NCI-H1092 treated with DMSO at 0.1 percent for 48 hours (cell line): ENCODE measurements around the gene RNU1-2.
"Not testable (repeated sequence)": the region's sequence is repeated elsewhere in the genome, so short reads cannot be mapped to it uniquely, and the experiment has no call there.

Source experiments
- DNase-seq: peaks from one replicate; lab custom pipeline; 2025; lab: John Stamatoyannopoulos, UW

RNU1-2 gene

DNA sequence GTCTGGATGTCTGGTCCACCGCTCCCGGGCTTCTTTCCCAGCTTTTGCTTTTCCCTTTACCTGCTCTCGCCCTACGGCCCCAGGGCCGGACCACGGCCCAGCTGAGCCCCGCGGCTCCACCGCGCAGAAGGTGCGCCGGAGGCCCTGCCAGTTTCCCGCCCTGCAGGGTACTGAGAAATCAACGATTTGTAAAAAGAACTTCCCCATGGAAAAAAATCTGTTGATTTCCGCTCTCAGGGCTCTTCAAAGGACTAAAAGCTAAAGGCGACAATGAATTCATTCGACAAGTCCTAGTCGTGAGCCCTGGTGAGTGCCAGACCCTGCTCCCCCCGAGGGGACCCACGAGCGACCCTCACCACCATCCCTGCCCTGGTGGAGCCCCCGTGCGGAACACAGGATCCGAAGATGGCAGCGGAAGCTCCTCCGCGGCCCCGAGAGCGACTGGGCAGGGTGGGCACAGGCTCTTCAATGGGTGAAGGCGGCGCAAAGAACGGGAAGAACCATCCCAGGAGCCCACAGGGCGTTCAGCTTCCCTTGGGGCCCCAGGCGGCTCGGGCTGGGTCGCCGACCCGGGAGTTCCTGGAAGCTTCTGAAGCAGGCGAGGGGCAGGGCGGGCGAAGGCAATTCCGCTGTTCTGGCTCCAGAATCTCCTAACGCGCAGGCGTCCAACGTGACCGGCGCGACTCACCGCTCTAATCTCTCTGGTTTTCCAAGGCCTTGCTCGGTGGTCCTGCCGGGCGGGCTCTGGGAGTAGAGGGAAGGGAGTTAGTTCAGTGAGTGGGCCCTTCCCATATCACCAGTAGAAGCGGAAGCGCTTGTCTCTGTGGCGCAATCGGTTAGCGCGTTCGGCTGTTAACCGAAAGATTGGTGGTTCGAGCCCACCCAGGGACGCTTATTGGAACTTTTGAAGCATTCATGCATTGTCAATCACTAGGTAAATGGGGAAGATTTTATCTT, 6.6 kb upstream of the RNU1-2 start:
- no peak for DNase-seq

DNA sequence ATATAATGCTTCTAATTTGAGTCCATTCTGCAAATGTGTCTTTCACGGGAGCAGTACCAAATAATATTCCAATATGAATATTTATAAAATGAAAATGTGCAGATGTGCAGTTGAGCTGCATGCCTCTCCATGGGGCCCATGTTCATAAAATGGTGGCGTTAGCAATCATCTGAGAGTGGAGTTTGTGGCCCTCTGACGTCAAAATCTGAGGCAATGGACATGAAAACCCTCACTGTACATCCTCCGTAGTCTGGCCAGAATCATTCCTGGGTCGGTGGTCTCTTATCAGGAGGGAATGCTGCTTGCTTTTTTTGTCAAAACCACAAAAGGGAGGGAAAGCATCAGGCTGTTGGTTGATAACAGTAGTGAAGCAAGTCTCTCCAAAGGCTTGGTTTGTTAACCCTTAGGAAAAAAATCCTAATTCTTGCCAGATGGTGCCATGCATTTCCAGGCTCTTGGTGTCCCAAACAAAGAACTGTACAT, 5.2 kb upstream of the RNU1-2 start:
- not testable (repeated sequence) for DNase-seq

DNA sequence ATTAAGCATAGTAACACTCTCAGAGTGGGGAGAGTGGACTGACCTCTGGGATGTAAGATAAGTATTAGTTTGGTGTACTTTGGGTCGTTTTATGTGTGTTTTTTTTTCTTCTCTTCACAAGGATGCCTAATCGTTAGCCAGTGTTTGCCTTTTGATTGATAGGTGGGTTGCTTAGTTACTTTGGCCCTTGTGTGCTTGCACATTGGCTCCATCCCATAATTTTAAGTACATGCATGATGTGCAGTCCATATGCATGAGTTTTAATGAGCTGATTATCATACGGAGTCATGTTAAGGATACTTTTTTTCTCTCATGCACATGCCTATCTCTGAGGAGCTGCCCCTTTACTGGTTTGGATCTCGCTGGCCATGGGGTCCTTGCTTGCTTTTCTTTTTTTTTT, 4.7 kb upstream of the RNU1-2 start:
- DNase-seq, result not testable (repeated sequence)

DNA sequence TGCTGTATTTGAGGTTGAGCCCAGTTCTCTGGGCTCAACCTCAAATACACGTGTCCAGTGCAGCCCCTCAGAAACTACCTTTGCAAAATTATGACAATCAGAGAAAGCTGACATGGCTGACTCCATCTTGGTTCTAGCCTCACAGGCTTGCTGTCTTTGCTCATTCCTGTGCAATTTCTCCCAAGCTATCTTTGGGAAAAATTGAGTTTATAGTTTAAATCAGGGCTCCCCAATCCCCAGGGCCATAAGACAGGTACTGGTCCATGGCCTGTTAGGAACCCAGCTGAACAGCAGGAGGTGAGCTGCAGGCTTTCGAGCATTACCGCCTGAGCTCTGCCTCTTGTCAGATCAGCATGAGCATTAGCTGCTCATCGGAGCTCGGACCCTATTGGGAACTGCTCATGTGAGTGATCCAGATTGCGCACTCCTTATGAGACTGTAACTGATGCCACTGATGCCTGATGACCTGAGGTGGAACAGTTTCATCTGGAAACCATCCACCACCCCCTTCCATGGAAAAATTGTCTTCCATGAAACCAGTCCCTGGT, 2.7 kb upstream of the RNU1-2 start:
- not testable (repeated sequence) for DNase-seq

DNA sequence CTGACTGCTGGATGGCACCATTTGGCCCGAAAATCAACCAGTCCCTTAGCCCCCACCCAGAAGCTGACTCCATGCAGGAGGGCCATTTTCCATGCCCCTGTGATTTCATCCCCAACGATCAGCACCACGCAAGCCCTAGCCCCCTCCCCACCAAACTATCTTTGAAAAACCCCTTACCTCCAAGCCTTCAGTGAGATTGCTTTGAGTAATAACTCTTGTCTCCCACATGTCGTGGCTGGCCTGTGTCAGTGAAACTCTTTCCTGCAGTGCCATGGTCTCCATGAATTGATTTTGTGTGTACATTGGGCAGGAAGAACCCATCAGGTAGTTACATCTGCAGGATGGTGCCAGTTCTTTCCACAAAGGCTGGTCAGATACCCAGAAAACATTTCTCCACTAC, 2.0 kb upstream of the RNU1-2 start:
- DNase-seq, result not testable (repeated sequence)

DNA sequence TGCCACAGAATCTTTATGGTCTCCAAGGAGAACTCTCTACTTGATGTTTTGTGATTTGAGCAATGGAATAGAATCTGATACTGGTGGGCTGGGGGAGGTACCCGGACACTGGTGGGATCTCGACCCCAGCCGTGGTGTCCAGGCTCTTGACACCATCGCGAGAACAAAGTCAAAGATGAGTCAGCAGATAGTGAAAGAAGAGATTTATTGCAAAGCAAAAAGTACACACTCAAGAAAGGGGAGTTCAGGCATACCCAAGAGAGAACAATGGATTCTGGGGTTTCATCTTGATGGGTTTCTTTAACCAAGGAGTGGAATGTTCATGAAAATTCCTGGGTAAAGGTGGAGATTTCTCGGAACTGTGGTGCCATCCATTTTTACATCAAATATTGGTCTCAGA, 1.4 kb upstream of the RNU1-2 start:
- not testable (repeated sequence) for DNase-seq

DNA sequence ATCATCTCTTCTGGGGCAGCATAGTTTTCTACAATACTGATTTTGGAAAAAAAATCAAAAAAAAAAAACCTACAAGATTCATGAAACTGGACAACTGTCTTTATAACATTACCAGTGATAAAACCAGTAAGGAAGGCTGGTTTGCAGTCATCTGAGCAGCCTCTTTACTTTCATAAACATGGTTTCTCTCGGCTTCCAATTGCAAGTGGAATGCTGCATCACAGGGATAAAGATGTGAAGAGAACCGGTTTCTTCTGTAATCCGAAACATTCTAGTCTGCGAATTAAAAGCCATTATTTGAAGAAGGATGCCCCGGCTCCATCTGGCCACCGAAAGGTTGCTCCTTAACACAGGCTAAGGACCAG, 565 bp upstream of the RNU1-2 start:
- DNase-seq, result peak; percentile 53

DNA sequence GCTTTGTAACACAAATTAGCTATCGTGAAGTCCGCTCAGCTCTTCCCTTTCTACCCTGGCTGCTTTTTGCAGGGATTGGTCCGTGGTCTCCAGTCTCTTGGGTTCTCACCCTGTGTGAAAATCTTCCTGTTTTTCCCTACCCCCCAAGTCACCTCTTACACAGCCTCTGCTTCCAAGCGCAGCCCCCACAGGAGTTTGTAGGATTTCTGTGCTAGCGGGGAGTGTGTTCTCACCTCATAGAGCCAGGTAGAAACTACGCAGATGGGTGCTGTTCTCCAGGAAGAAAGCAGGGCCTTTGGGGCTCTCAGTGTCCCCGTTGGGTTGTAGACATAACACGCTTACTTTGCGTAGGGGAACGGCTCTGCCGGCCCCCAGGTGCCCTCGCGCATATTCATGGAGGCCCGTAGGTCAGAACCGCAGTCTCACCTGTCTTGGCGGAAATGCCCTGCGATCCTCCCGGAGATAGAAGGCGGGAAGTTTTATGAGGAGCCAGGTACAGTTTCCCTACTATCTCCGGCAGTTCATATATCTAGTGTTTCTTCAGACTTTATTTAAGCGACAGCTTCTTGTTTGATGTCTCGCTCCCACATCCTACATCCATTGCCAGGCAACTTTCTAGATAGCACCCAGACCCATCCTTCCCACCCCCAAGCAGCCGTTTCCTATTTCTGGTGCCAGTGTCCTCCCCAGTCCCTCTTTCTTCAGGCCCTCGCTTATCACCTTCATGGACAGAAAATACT, 706 bp downstream of the RNU1-2 start:
- DNase-seq, result peak; percentile 76

DNA sequence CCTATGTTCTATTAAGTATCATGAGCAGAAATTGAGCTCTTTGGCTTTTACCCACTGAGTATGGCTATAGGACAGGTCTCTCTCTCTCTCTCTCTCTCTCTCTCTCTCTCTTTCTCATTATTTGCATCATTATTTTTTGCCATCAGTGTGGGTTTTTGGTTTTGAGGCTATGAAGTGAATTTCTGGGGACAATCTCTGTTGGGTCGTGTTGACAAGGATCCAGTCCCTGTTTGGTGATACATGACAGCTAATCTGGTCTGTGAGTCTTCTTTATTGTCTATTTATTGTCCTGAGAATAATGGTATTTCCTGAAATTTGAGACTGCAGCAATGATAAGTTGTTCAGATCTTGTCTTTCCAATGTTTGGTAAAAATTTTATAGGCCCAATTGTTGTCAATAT, 1.9 kb downstream of the RNU1-2 start:
- not testable (repeated sequence) for DNase-seq

DNA sequence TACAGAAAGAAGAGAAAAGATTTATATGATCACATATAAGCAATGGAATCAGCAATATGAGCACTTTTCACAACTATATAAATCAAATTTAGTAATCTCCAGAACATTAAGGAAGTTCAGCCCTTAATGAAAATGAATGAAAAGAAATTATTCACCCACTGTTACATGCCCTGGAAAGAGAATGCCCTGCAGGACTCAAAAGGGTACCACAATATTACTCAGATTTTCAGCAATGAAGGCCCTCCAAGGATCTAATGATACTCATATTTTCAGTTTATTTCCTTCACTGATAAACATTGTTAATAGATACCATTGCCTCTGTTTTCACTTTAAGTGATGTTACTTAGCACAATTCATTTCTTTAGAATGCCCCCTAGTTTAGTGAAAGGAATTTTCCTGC, 2.5 kb downstream of the RNU1-2 start:
- not testable (repeated sequence) for DNase-seq

DNA sequence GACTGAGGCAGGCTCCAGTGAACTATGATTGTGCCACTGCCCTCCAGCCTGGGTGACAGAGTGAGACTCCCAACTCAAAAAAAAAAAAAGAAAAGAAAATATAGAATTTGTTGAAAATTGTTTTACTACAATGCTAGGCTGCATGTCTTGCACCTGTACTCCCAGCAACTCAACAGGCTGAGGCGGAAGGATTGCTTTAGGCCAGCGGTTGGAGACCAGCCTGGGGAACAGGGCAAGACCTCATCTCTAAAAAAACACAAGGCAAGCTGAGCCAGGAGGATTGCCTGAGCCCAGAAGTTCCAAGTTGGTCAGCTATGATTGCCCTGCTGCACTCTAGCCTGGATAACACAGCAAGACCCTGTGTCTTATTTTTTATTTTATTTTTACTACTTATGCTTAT, 3.2 kb downstream of the RNU1-2 start:
- not testable (repeated sequence) for DNase-seq

DNA sequence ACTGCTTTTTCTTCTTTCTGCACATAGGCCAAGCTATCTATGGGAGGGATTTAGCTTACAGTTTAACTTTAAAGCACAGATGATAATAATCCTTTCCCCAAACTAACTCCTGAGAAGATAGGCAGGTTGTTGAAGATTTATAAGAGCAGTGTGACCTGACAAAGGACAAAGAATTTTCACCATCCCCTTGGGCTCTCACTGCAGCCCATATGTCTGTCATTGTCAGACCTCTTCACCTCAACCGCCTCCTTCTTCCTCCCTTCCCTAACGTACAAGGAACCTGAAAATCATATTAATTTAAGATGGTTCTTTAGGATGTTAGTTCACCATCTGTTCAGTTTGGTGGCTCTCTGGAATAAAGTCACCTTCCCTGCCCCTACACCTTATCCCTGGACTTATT, 5.0 kb downstream of the RNU1-2 start:
- DNase-seq, result no peak

DNA sequence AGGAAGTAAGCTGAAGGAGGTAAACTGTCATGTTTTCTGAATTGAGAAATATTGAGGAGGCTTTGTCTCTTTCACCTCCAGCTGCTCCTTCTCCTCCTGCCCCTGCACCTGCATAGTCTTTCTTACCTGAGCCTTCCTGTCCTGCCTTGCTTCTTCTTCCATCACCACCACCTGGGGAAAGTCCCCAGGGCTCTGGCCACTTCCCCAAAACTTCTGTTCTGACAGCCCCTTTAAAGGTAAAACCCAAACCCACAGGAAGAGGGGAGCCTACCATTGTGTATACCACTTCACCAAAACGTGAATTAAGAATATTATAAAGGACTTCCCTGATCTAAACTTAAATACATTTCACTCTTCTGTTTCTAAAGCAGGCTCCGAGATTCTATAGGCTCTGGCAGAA, 5.6 kb downstream of the RNU1-2 start:
- not testable (repeated sequence) for DNase-seq

DNA sequence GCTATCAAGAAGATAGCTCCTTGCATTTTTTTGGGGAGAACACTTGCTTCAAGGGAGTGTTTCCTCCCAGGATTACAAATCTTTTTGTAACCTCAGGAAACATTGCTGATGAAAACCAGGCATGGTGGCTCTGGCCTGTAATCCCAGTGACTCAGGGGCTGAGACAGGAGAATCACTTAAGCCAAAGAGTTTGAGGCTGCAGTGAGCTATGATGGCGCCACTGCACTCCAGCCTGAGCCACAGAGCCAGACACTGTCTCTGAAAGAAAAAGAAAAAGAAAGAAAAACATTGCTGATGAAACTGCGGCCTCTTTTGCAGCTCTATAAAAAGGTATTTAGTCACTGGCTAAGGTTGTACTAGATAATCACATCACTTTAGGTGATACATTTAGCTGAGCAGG, 7.3 kb downstream of the RNU1-2 start:
- DNase-seq, result no peak

DNA sequence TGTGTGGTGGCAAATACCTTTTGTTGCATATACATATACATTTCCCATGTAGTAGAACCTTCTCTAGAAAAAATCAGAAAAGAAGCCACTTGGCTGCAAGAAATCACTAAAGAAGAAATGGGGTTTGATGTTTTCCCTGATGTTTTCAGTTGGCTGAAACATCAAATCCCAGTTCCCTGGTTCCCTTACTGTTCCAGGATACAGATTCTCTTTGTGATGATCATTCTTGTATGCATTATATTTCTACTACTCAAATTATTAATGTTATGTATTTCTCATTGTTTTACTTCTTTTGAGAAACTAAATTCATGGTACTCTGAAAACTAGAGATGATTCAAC, 7.6 kb downstream of the RNU1-2 start:
- peak; percentile 51 for DNase-seq

DNA sequence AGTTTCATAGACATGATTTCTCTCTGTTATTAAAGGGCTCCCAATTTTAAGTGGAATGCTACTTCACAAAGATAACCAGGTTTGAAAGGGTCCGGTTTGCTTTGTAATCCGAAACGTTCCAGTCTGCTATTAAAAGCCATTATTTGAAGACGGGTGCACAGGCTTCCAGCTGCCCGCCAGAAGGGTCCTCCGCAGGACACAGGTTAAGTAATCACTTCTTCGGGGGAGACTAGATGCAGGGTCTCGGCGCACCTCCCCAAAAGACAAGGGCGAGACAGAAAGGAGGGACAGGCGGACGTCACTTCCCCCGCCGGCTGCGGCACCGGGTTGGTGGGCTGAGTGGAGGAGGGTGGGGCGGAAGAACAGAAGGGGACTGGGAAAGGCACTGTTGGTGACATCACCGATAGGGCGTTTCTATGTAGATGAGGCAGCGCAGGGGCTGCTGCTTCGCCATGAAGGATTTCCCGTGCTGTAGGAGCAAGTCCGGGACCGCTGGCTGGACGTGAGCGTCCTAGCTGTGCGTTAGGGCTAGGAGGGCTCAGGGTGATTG, 8.9 kb downstream of the RNU1-2 start:
- DNase-seq, result peak; percentile 99

DNA sequence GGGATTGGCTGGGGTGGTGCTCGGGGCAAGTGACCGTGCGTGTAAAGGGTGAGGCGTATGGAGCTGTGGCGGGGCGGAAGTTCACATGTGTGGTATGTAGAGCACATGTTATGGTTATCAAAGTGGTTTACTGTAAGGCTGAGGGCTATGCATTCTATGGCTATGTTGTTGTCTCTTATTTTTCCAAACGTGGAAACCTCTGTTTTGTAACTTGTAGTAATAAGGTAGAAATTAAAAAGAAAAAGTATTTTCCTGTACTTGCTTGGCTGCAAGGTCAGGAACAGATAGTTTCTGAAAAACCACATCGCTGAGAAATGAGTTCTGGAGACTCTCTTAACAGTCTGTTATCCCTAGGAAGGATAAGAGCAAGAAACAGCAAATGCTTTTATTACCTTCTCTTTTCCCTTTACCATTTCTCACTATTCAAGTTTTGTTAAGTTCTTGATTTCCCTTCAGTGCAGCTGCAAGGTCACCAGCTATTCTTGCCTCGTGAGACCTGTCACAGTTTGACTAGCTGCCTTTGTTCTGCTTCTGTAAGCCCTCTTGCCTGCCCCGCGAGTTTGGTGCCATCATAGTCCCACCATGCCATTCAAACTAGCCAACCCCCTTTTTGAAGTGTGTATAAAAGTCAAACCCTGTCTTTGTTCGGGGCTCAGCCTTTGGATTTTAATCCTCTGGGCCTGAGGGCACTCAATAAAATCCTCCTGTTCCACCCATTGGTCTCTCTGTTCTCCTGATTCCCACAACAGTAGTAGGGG, 9.5 kb downstream of the RNU1-2 start:
- no peak for DNase-seq

DNA sequence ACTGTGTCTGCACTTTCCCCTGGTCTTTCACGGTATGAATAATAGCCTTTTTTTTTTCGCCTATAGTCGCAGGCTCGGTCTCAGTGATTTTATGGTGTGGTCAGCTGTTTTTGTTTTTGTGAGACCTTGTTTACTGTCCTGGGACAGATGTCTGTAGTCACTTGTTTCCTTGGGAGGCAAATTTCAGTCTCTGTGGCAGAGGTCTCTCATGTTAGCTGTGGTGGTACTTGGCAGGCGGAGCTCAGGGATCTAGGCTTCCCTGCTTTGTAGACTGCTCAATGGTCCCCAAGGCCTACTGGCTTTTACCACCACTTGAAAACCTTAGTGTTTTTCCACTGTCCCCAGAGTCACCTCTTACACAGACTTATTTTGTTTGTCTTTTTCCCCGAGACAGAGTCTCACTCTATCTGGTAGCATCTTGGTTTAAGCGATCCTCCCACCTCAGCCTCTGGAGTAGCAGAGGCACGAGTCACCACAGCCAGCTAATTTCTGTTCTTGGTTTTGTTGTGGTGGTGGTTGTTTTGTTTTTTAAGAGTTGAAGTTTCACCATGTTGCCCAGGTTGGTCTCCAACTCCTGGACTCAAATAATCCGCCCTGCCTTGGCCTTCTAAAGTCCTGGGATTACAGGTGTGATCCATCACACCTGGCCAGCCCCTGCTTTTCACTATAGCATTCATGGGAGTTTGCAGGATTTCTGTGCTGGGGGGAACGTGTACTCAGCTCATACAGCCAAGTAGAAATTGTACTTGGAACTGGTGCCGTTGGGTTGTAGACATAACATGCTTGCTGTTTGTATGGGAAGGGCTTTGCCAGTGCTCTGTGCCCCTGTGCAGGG, 10.3 kb downstream of the RNU1-2 start:
- DNase-seq, result no peak

DNA sequence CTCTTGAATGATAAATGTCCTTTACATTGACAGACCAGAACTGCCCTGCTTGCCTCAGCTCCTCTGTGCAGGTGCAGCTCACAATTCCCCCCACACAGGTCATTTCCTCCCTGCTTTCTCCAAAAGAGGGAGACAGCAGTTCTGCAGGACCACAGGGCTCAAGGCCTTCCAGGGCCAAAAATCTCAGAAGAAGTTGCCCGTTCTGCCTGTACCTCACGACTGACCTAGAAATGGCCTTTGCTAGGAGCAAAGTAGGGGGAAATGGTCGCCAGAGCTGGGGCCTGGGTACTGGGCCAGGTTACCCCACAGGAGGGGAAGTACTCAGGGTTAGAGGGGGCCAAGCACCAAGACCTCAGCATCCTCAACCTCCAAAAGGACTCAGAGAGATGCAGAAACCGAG, 11.1 kb downstream of the RNU1-2 start:
- no peak for DNase-seq

DNA sequence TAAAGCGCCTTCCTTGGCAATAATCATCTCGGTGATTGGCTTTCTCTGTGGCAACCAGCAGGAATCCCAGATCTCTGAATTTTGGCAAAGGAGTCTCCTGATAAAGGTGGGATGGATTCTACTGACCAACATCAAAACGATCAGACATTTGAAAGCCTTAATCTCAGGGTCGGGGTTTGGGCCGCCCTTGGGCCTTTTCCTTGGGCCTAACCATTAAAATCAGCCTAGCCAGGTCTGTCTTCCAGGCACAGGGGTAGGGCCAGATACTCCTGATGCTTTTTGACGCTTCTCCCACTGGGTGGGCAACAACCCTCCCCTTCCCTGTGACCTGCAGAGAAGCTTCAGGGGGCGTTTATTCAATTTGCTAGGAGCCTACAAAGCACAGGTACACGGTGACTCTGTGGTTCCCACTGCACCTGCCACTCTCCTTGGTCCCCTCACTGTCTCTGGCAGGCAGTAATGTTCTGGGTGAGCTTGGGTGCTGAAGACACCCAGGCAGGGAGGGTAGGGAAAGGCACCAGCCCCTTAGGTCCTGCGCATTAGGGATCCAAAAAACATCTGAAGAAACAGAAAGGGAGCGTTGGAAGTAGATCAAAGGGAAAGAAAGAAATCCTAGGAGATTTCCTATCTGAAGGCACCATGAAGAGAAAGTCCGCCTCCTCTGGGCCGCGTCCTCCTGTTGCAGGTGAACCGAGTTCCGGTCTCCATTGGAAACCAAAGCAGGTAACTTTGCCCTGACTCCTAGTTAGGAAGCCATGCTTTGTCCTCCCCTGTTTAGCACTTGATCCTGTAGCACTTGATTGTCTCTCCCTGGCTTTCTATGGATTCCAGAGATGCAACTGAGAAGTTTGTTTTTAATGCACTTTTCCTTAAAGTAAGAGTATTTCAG, 12.3 kb downstream of the RNU1-2 start:
- no peak for DNase-seq
